ENCODE data around the gene RRP15. TPM values are rescaled to one million over a fixed set of nuclear protein-coding genes. Genes with fewer than 3 reads are reported as not detected.

Gene RRP15
- total and polyA plus RNA-seq, 9 of the 15 experiments (the other 6 are each of a cell fraction or from before 2014, with no cell fraction given): 9.5 to 58.1 (median 29.3) TPM

DNA sequence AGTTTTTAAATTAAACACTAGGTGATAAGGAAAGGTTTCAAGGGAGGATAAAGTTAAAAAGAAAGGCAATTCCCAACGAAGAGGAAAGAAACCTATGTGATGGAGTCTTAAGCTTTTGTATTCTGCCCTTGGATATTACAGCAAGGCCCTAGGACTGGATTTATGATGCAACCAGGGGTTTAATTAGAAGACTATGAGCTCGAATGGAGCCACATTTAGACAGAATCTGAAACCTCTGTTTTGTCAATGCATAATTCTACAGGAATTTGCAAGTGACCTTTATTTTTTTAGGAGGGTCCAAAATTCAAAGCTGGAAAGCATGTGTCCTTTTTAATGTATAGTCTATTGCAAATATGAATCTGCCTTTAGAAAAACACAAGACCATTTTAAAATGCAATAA is 98.0 kb downstream of the RRP15 start:
- H3K9me3 ChIP-seq (replicated peaks; ENCODE audit: control insufficient read depth, insufficient read depth, low read depth, low read length): no peaks in the 10 kb centered on the region
- no peaks in the 10 kb centered on the region for H3K36me3 ChIP-seq (ENCODE audit: control insufficient read depth, insufficient read depth, low read length)
- TF ChIP-seq, protein P1, sequence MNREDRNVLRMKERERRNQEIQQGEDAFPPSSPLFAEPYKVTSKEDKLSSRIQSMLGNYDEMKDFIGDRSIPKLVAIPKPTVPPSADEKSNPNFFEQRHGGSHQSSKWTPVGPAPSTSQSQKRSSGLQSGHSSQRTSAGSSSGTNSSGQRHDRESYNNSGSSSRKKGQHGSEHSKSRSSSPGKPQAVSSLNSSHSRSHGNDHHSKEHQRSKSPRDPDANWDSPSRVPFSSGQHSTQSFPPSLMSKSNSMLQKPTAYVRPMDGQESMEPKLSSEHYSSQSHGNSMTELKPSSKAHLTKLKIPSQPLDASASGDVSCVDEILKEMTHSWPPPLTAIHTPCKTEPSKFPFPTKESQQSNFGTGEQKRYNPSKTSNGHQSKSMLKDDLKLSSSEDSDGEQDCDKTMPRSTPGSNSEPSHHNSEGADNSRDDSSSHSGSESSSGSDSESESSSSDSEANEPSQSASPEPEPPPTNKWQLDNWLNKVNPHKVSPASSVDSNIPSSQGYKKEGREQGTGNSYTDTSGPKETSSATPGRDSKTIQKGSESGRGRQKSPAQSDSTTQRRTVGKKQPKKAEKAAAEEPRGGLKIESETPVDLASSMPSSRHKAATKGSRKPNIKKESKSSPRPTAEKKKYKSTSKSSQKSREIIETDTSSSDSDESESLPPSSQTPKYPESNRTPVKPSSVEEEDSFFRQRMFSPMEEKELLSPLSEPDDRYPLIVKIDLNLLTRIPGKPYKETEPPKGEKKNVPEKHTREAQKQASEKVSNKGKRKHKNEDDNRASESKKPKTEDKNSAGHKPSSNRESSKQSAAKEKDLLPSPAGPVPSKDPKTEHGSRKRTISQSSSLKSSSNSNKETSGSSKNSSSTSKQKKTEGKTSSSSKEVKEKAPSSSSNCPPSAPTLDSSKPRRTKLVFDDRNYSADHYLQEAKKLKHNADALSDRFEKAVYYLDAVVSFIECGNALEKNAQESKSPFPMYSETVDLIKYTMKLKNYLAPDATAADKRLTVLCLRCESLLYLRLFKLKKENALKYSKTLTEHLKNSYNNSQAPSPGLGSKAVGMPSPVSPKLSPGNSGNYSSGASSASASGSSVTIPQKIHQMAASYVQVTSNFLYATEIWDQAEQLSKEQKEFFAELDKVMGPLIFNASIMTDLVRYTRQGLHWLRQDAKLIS (CRISPR knock-in tag; IDR thresholded peaks at IDR 0.05): no peak
- TF ChIP-seq BMI1 (IDR thresholded peaks at IDR 0.05; ENCODE audit: low read length) (no peak), ZC3H4 (CRISPR knock-in tag; IDR thresholded peaks at IDR 0.05; ENCODE audit: borderline replicate concordance) (no peak), SPI1 (IDR thresholded peaks at IDR 0.05; ENCODE audit: borderline replicate concordance, low read depth, low read length) (no peak)
- peaks cover 5 to 11% of the 10 kb centered on the region in 2 experiments; a peak in 3 of 5 replicates for H3K27me3 ChIP-seq (ENCODE audit: control insufficient read depth in 2 of 2, insufficient read depth in 2 of 2, low read length in 2 of 2)
- DNase-seq (ENCODE audit: extremely low read depth in 1 of 4, low spot score in 3 of 4): no peak
- 0% methylated on average over 2 of the region's 2 CpGs for whole genome bisulfite sequencing (ENCODE audit: insufficient coverage, low coverage, missing lambda C conversion rate)
- no peak overlapping the region for H3K27ac ChIP-seq (ENCODE audit: extremely low read depth, low read depth, low read length)
- ChIA-PET CTCF (ENCODE audit: low intra/inter-chr PET ratio) (no interaction called here), POLR2A (no interaction called here)
- H3K9me1 ChIP-seq (ENCODE audit: control insufficient read depth, insufficient read depth, low read length): no peaks in the 10 kb centered on the region
- FAIRE-seq: no peak
- H4K20me1 ChIP-seq (replicated peaks; ENCODE audit: control insufficient read depth, insufficient read depth, low read length): no peaks in the 10 kb centered on the region
- intact Hi-C loops (cut with micrococcal nuclease) (no loop called here), in situ Hi-C loops (cut with MboI) (no loop called here)
- no TSS peak for BruUV-seq (replicated peaks)
- H3K4me1 ChIP-seq (replicated peaks in 1 of 2; ENCODE audit: control insufficient read depth in 2 of 2, insufficient read depth in 2 of 2, low read length in 2 of 2): no peaks in the 10 kb centered on the region
- no peak overlapping the region for H3K4me2 ChIP-seq (ENCODE audit: insufficient read depth, low read length)
- no peaks in the 10 kb centered on the region for H3K79me2 ChIP-seq (ENCODE audit: control insufficient read depth, insufficient read depth, low read length)
- no peak overlapping the region for H2AFZ ChIP-seq (ENCODE audit: low read depth, low read length)
- no peak overlapping the region for H3K9ac ChIP-seq (ENCODE audit: insufficient read depth in 1 of 2, low read depth in 2 of 2, low read length in 2 of 2)
- H3K4me3 ChIP-seq: no peak overlapping the region
- no peak for ATAC-seq

All from K562 (cell line).